DOHH2 (cell line): Measurements from ENCODE around the gene COL25A1.

Experiments used
- H3F3A ChIP-seq: fragments of 200-600 bp; sonication (generic), shearing (Covaris generic); 2 replicates; pipeline ENCODE4 v1.6.0; 2016; ENCODE audit warnings: antibody characterized with exemption, mild to moderate bottlenecking; ENCODE audit not compliant: control insufficient read depth, insufficient read depth
- H3K27ac ChIP-seq: fragments of 200-600 bp; sonication (generic); 2 replicates; pipeline ENCODE4 v1.5.1; 2014; ENCODE audit warnings: low read depth, mild to moderate bottlenecking, low read length, moderate library complexity
- H3K27me3 ChIP-seq: fragments of 200-600 bp; sonication (generic); 2 replicates; pipeline ENCODE4 v1.6.1; 2014; ENCODE audit warnings: mild to moderate bottlenecking, low read length, mixed read lengths; ENCODE audit not compliant: control insufficient read depth
- H3K36me3 ChIP-seq: fragments of 200-600 bp; sonication (generic); 2 replicates; pipeline ENCODE4 v1.6.1; 2014; ENCODE audit warnings: mild to moderate bottlenecking, low read length, moderate library complexity, mixed read lengths; ENCODE audit not compliant: control insufficient read depth
- H3K4me1 ChIP-seq: fragments of 200-600 bp; sonication (generic); 2 replicates; pipeline ENCODE4 v1.6.1; 2014; ENCODE audit warnings: mild to moderate bottlenecking, low read length, mixed read lengths; ENCODE audit not compliant: control insufficient read depth
- H3K4me2 ChIP-seq: fragments of 200-600 bp; sonication (generic); 2 replicates; pipeline ENCODE4 v1.6.0; 2014; ENCODE audit warnings: mild to moderate bottlenecking, low read length, moderate library complexity
- H3K4me3 ChIP-seq: fragments of 200-600 bp; sonication (generic); 2 replicates; pipeline ENCODE4 v1.5.1; 2014; ENCODE audit warnings: mild to moderate bottlenecking, low read length, mixed read lengths
- H3K79me2 ChIP-seq: fragments of 200-600 bp; sonication (generic); 2 replicates; pipeline ENCODE4 v1.6.1; 2014; ENCODE audit warnings: mild to moderate bottlenecking, low read length, mixed read lengths; ENCODE audit not compliant: control insufficient read depth
- H3K9me2 ChIP-seq: fragments of 200-600 bp; sonication (generic); replicated peaks from 2 replicates; pipeline ENCODE4 v1.6.1; 2014; ENCODE audit warnings: mild to moderate bottlenecking, low read length, mixed read lengths; ENCODE audit not compliant: control insufficient read depth
- H3K9me3 ChIP-seq: fragments of 200-600 bp; sonication (generic); 2 replicates; pipeline ENCODE4 v1.6.1; 2014; ENCODE audit warnings: antibody characterized with exemption, low read length, mixed read lengths; ENCODE audit not compliant: control insufficient read depth, insufficient read depth
- H4K20me1 ChIP-seq: fragments of 200-600 bp; sonication (generic); 2 replicates; pipeline ENCODE4 v1.6.0; 2014; ENCODE audit warnings: low read depth, mild to moderate bottlenecking, antibody characterized with exemption, low read length, moderate library complexity; ENCODE audit not compliant: control insufficient read depth, insufficient read depth
- CTCF ChIP-seq: fragments of 200-600 bp; sonication (generic); IDR thresholded peaks from one replicate; pipeline ENCODE4 v1.5.1; 2014; ENCODE audit warnings: antibody characterized with exemption, mild to moderate bottlenecking, low read depth, low read length; ENCODE audit not compliant: poor library complexity, severe bottlenecking
- EZH2phosphoT487 ChIP-seq: fragments of 200-600 bp; sonication (generic); IDR thresholded peaks from 2 replicates; pipeline ENCODE4 v1.6.1; 2017; ENCODE audit warnings: borderline replicate concordance, mild to moderate bottlenecking, antibody characterized with exemption, low read length, moderate library complexity, mixed read lengths

Gene COL25A1

DNA sequence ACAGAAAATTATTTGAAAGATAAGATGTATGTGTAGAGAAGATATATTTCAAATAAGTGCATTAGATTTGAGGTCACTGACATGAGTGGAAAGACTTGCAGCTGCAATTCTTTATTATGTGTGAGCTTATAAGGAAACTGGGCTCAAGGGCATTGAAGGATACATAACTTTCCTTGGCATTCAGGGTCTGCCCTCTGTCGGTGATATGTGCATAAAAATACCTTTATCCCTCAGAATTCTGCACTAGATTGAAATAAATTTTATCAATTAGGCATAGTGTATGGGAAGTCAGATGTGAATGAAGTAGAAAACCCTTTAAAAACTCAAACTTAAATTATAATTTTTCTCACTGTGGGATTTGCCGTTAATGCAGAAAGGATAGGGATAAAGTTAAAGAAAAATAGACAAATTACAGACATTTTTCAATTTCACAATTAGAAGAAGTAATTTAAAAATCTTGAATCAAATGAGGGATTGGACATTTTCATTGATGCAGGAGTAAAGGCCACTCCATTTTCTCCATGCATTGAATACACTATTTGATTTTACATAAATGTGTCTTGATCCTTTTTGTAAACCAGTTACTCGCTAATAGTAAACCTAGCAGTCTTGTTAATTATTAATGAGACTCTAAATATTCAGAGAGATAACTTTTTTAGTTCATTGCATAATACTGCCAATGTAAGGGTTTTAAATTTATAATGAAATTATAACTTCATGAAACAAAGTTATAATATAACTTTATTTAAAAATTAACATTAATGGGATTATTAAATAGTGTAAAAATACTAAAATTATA lies 518.6 kb downstream of the COL25A1 start:
- H3K9me3 ChIP-seq: no peaks in the 10 kb centered on the region
- no peaks in the 10 kb centered on the region for H3K4me1 ChIP-seq
- H3K4me3 ChIP-seq: no peak overlapping the region
- no peaks in the 10 kb centered on the region for H3K9me2 ChIP-seq
- H3K79me2 ChIP-seq: no peaks in the 10 kb centered on the region
- no peak overlapping the region for H3K27ac ChIP-seq
- no peak overlapping the region for H3K4me2 ChIP-seq
- H3K27me3 ChIP-seq: no peaks in the 10 kb centered on the region
- H3F3A ChIP-seq: no peaks in the 10 kb centered on the region
- no peaks in the 10 kb centered on the region for H4K20me1 ChIP-seq
- TF ChIP-seq CTCF (no peak), EZH2phosphoT487 (no peak)
- no peaks in the 10 kb centered on the region for H3K36me3 ChIP-seq

DNA sequence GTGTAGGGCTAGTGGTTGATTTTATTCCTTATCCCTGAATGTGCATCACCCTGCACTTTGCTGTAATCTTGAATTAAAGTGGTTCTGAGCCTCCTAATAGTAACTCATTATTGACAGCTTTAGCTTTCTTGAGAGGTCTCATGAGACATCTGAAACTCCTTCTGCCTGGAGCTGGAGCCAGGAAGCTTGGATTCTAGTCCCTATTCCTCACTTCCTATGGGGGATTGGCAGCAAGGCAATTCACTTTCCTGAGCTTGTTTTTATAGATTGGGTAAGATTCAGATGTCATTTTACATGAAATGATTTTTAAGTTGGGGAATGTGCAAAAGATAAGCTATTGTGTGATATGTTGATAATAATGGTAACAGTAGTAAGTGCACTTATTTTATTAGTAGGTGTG lies 522.5 kb downstream of the COL25A1 start:
- no peaks in the 10 kb centered on the region for H3K4me1 ChIP-seq
- no peaks in the 10 kb centered on the region for H3K27me3 ChIP-seq
- no peak overlapping the region for H3K27ac ChIP-seq
- no peaks in the 10 kb centered on the region for H3K9me3 ChIP-seq
- no peaks in the 10 kb centered on the region for H3K79me2 ChIP-seq
- H3K4me3 ChIP-seq: no peak overlapping the region
- no peaks in the 10 kb centered on the region for H3K36me3 ChIP-seq
- no peaks in the 10 kb centered on the region for H3F3A ChIP-seq
- no peak overlapping the region for H3K4me2 ChIP-seq
- no peaks in the 10 kb centered on the region for H4K20me1 ChIP-seq
- no peaks in the 10 kb centered on the region for H3K9me2 ChIP-seq
- no peak for TF ChIP-seq CTCF
- TF ChIP-seq EZH2phosphoT487: no peak

- H3K36me3 ChIP-seq: no peaks in the 10 kb centered on the region
- H3K4me3 ChIP-seq: no peak overlapping the region
- no peak overlapping the region for H3K4me2 ChIP-seq
- no peaks in the 10 kb centered on the region for H3K27me3 ChIP-seq
- no peak for TF ChIP-seq CTCF
- no peak for TF ChIP-seq EZH2phosphoT487
- H3K9me2 ChIP-seq: no peaks in the 10 kb centered on the region
- no peaks in the 10 kb centered on the region for H4K20me1 ChIP-seq
- no peak overlapping the region for H3K27ac ChIP-seq
- H3K9me3 ChIP-seq: no peaks in the 10 kb centered on the region
- no peaks in the 10 kb centered on the region for H3F3A ChIP-seq
- H3K4me1 ChIP-seq: no peaks in the 10 kb centered on the region
- no peaks in the 10 kb centered on the region for H3K79me2 ChIP-seq
These were observed 525.1 kb downstream of the COL25A1 start for GRCh38 chr4:108777388-108777787.

DNA sequence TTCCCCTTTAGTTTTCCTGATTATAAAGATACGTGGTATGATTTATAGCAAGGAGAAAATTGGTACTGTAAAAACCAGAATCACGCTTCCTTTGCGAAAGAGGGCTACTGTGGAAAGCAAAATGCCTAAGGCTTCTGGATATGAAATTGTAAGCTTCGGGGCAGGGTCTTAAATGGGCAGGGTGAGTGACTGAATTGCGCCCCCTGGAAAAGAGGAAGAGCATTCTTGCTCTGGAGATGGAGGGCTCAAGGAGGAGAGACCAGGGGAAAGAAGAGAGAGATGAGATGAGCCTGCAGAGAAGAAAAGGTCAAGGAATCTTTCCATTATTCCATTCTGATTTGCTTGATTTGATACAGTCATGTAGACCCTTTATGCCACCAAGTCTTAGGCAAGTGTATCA lies 526.5 kb downstream of the COL25A1 start:
- Histone ChIP-seq H3K79me2 (no peaks in the 10 kb centered on the region), H3K4me2 (no peak overlapping the region), H3K4me1 (no peaks in the 10 kb centered on the region), H4K20me1 (no peaks in the 10 kb centered on the region), H3K36me3 (no peaks in the 10 kb centered on the region), H3K27me3 (no peaks in the 10 kb centered on the region), H3K4me3 (no peak overlapping the region), H3F3A (no peaks in the 10 kb centered on the region), H3K27ac (no peak overlapping the region), H3K9me3 (no peaks in the 10 kb centered on the region), H3K9me2 (no peaks in the 10 kb centered on the region)
- TF ChIP-seq EZH2phosphoT487: no peak
- no peak for TF ChIP-seq CTCF
